DOHH2 (cell line): ENCODE results near the gene TOX4.

ENCODE experiments used
- H3F3A ChIP-seq: fragments of 200-600 bp; sonication (generic), shearing (Covaris generic); 2 replicates; pipeline ENCODE4 v1.6.0; 2016; ENCODE audit warnings: antibody characterized with exemption, mild to moderate bottlenecking; ENCODE audit not compliant: control insufficient read depth, insufficient read depth
- H3K27ac ChIP-seq: fragments of 200-600 bp; sonication (generic); 2 replicates; pipeline ENCODE4 v1.5.1; 2014; ENCODE audit warnings: low read depth, mild to moderate bottlenecking, low read length, moderate library complexity
- H3K27me3 ChIP-seq: fragments of 200-600 bp; sonication (generic); 2 replicates; pipeline ENCODE4 v1.6.1; 2014; ENCODE audit warnings: mild to moderate bottlenecking, low read length, mixed read lengths; ENCODE audit not compliant: control insufficient read depth
- H3K36me3 ChIP-seq: fragments of 200-600 bp; sonication (generic); 2 replicates; pipeline ENCODE4 v1.6.1; 2014; ENCODE audit warnings: mild to moderate bottlenecking, low read length, moderate library complexity, mixed read lengths; ENCODE audit not compliant: control insufficient read depth
- H3K4me1 ChIP-seq: fragments of 200-600 bp; sonication (generic); 2 replicates; pipeline ENCODE4 v1.6.1; 2014; ENCODE audit warnings: mild to moderate bottlenecking, low read length, mixed read lengths; ENCODE audit not compliant: control insufficient read depth
- H3K4me2 ChIP-seq: fragments of 200-600 bp; sonication (generic); 2 replicates; pipeline ENCODE4 v1.6.0; 2014; ENCODE audit warnings: mild to moderate bottlenecking, low read length, moderate library complexity
- H3K4me3 ChIP-seq: fragments of 200-600 bp; sonication (generic); 2 replicates; pipeline ENCODE4 v1.5.1; 2014; ENCODE audit warnings: mild to moderate bottlenecking, low read length, mixed read lengths
- H3K79me2 ChIP-seq: fragments of 200-600 bp; sonication (generic); 2 replicates; pipeline ENCODE4 v1.6.1; 2014; ENCODE audit warnings: mild to moderate bottlenecking, low read length, mixed read lengths; ENCODE audit not compliant: control insufficient read depth
- H3K9me2 ChIP-seq: fragments of 200-600 bp; sonication (generic); replicated peaks from 2 replicates; pipeline ENCODE4 v1.6.1; 2014; ENCODE audit warnings: mild to moderate bottlenecking, low read length, mixed read lengths; ENCODE audit not compliant: control insufficient read depth
- H3K9me3 ChIP-seq: fragments of 200-600 bp; sonication (generic); 2 replicates; pipeline ENCODE4 v1.6.1; 2014; ENCODE audit warnings: antibody characterized with exemption, low read length, mixed read lengths; ENCODE audit not compliant: control insufficient read depth, insufficient read depth
- H4K20me1 ChIP-seq: fragments of 200-600 bp; sonication (generic); 2 replicates; pipeline ENCODE4 v1.6.0; 2014; ENCODE audit warnings: low read depth, mild to moderate bottlenecking, antibody characterized with exemption, low read length, moderate library complexity; ENCODE audit not compliant: control insufficient read depth, insufficient read depth
- CTCF ChIP-seq: fragments of 200-600 bp; sonication (generic); IDR thresholded peaks from one replicate; pipeline ENCODE4 v1.5.1; 2014; ENCODE audit warnings: antibody characterized with exemption, mild to moderate bottlenecking, low read depth, low read length; ENCODE audit not compliant: poor library complexity, severe bottlenecking
- EZH2phosphoT487 ChIP-seq: fragments of 200-600 bp; sonication (generic); IDR thresholded peaks from 2 replicates; pipeline ENCODE4 v1.6.1; 2017; ENCODE audit warnings: borderline replicate concordance, mild to moderate bottlenecking, antibody characterized with exemption, low read length, moderate library complexity, mixed read lengths

TOX4 gene

GRCh38 chr14:21534576-21534975, 57.6 kb downstream of the TOX4 start:
- Histone ChIP-seq H3K36me3 (no peaks in the 10 kb centered on the region), H3K9me3 (no peaks in the 10 kb centered on the region), H3K9me2 (no peaks in the 10 kb centered on the region), H3K4me3 (no peak overlapping the region), H4K20me1 (no peaks in the 10 kb centered on the region), H3K27me3 (peaks cover 41% of the 10 kb centered on the region), H3K4me1 (peaks cover 21% of the 10 kb centered on the region), H3K4me2 (no peak overlapping the region), H3K79me2 (no peaks in the 10 kb centered on the region), H3F3A (no peaks in the 10 kb centered on the region), H3K27ac (no peak overlapping the region)
- TF ChIP-seq EZH2phosphoT487 (no peak), CTCF (no peak)

- no peaks in the 10 kb centered on the region for H3K9me3 ChIP-seq
- H3K79me2 ChIP-seq: no peaks in the 10 kb centered on the region
- TF ChIP-seq CTCF (no peak), EZH2phosphoT487 (no peak)
- no peaks in the 10 kb centered on the region for H3K9me2 ChIP-seq
- no peaks in the 10 kb centered on the region for H3K36me3 ChIP-seq
- no peaks in the 10 kb centered on the region for H3F3A ChIP-seq
- H4K20me1 ChIP-seq: no peaks in the 10 kb centered on the region
- H3K27me3 ChIP-seq: peaks cover 43% of the 10 kb centered on the region
- no peak overlapping the region for H3K4me2 ChIP-seq
- no peak overlapping the region for H3K27ac ChIP-seq
- no peak overlapping the region for H3K4me3 ChIP-seq
- H3K4me1 ChIP-seq: peaks cover 21% of the 10 kb centered on the region
Measured at GRCh38 chr14:21535545-21536417, 58.8 kb downstream of the TOX4 start.

GRCh38 chr14:21536418-21537089, 59.6 kb downstream of the TOX4 start:
- no peak overlapping the region for H3K4me3 ChIP-seq
- no peaks in the 10 kb centered on the region for H4K20me1 ChIP-seq
- no peaks in the 10 kb centered on the region for H3K9me2 ChIP-seq
- peaks cover 21% of the 10 kb centered on the region for H3K4me1 ChIP-seq
- TF ChIP-seq CTCF: no peak
- no peak for TF ChIP-seq EZH2phosphoT487
- H3K79me2 ChIP-seq: no peaks in the 10 kb centered on the region
- H3K4me2 ChIP-seq: no peak overlapping the region
- H3K27me3 ChIP-seq: peaks cover 43% of the 10 kb centered on the region
- no peaks in the 10 kb centered on the region for H3F3A ChIP-seq
- H3K9me3 ChIP-seq: no peaks in the 10 kb centered on the region
- H3K27ac ChIP-seq: no peak overlapping the region
- H3K36me3 ChIP-seq: no peaks in the 10 kb centered on the region
